IMR-90 (cell line): ENCODE results near the gene MSH5. TPM values are rescaled to one million over a fixed set of nuclear protein-coding genes. Genes with fewer than 3 reads are reported as not detected.

Source experiments
- ATAC-seq: fragments of 200-7000 bp; cut with Tn5 transposase; 2 replicates; pipeline ENCODE4 v1.9.1; 2020; ENCODE audit warnings: low read depth, mild to moderate bottlenecking, moderate library complexity
- BruUV-seq: library from RNA; stranded (reverse); fragments of 400-500 nt; replicated peaks from 2 replicates; lab custom pipeline; 2021; lab: Mats Ljungman, UMichigan
- CTCF ChIA-PET: fragments of 300-600 bp; formaldehyde crosslinking; extraction: SDS; loops from one replicate; lab custom pipeline; 2021; ENCODE audit warnings: antibody characterized with exemption; lab: Yijun Ruan, JAX
- POLR2A ChIA-PET: fragments of 300-600 bp; sonication (Branson Sonifier 250); formaldehyde crosslinking; loops from one replicate; lab custom pipeline; 2022; ENCODE audit warnings: antibody characterized with exemption; ENCODE audit not compliant: unreplicated experiment; lab: Charles Lee
- DNase-seq: peaks from one replicate; pipeline ENCODE4 v3.0.0; 2013
- H2AFZ ChIP-seq: replicated peaks from 2 replicates; pipeline ENCODE3; 2013; ENCODE audit warnings: low read length, mild to moderate bottlenecking; ENCODE audit not compliant: poor library complexity
- H2AK5ac ChIP-seq: 2 replicates; pipeline ENCODE4 v1.6.1; 2013; ENCODE audit warnings: low read depth, low read length, inconsistent platforms
- H2AK9ac ChIP-seq: replicated peaks from 2 replicates; pipeline ENCODE3; 2013; ENCODE audit warnings: mild to moderate bottlenecking, low read depth, low read length, moderate library complexity; ENCODE audit not compliant: poor library complexity
- H2BK120ac ChIP-seq: 2 replicates; pipeline ENCODE4 v1.6.1; 2013; ENCODE audit warnings: low read depth, low read length, inconsistent platforms
- H2BK15ac ChIP-seq: 3 replicates; pipeline ENCODE4 v1.6.1; 2013; ENCODE audit warnings: low read depth, low read length, inconsistent platforms
- H2BK20ac ChIP-seq: 2 replicates; pipeline ENCODE4 v1.6.1; 2013; ENCODE audit warnings: low read depth, mild to moderate bottlenecking, inconsistent platforms, low read length, moderate library complexity
- H2BK5ac ChIP-seq: 2 replicates; pipeline ENCODE4 v1.6.1; 2013; ENCODE audit warnings: mild to moderate bottlenecking, low read depth, low read length, inconsistent platforms; ENCODE audit not compliant: poor library complexity, severe bottlenecking
- H3K14ac ChIP-seq: replicated peaks from 2 replicates; pipeline ENCODE4 v1.6.1; 2013; ENCODE audit warnings: low read depth, low read length, inconsistent platforms
- H3K18ac ChIP-seq: 2 replicates; pipeline ENCODE4 v1.6.1; 2013; ENCODE audit warnings: low read depth, low read length, control low read depth
- H3K23ac ChIP-seq: 2 replicates; pipeline ENCODE4 v1.6.1; 2013; ENCODE audit warnings: low read depth, low read length, inconsistent platforms
- H3K27ac ChIP-seq: 2 replicates; pipeline ENCODE4 v1.5.1; 2013; ENCODE audit warnings: mild to moderate bottlenecking, control low read depth, low read length; ENCODE audit not compliant: insufficient read depth
- H3K27me3 ChIP-seq: 2 replicates; pipeline ENCODE4 v1.6.1; 2013; ENCODE audit warnings: low read length; ENCODE audit not compliant: control insufficient read depth, insufficient read depth
- H3K36me3 ChIP-seq: 2 replicates; pipeline ENCODE4 v1.6.1; 2013; ENCODE audit warnings: low read length, mixed read lengths; ENCODE audit not compliant: control insufficient read depth, insufficient read depth
- H3K4ac ChIP-seq: 2 replicates; pipeline ENCODE4 v1.6.1; 2013; ENCODE audit warnings: low read depth, low read length, inconsistent platforms
- H3K4me1 ChIP-seq: 2 replicates; pipeline ENCODE4 v1.6.1; 2013; ENCODE audit warnings: low read length, mixed read lengths; ENCODE audit not compliant: control insufficient read depth, insufficient read depth
- H3K4me2 ChIP-seq: 2 replicates; pipeline ENCODE4 v1.6.1; 2013; ENCODE audit warnings: low read depth, mild to moderate bottlenecking, control low read depth, low read length, moderate library complexity
- H3K4me3 ChIP-seq: 2 replicates; pipeline ENCODE4 v1.5.1; 2013; ENCODE audit warnings: low read depth, mild to moderate bottlenecking, control low read depth, low read length, moderate library complexity; ENCODE audit not compliant: insufficient read depth
- H3K56ac ChIP-seq: 2 replicates; pipeline ENCODE4 v1.6.1; 2013; ENCODE audit warnings: low read length, inconsistent platforms; ENCODE audit not compliant: insufficient read depth; ENCODE audit errors: extremely low read depth
- H3K79me1 ChIP-seq, 2 experiments: 2 replicates each; pipeline ENCODE4 v1.6.1; 2013; ENCODE audit warnings: low read length in 2 of 2, inconsistent platforms in 1 of 2, low read depth in 1 of 2
- H3K9ac ChIP-seq: 2 replicates; pipeline ENCODE4 v1.6.1; 2013; ENCODE audit warnings: low read depth, low read length, control low read depth
- H3K9me1 ChIP-seq: 2 replicates; pipeline ENCODE4 v1.6.1; 2013; ENCODE audit warnings: low read length, inconsistent platforms; ENCODE audit not compliant: insufficient read depth
- H3K9me3 ChIP-seq: 2 replicates; pipeline ENCODE4 v1.6.1; 2013; ENCODE audit warnings: low read length; ENCODE audit not compliant: control insufficient read depth, insufficient read depth
- H4K20me1 ChIP-seq: 2 replicates; pipeline ENCODE4 v1.6.1; 2013; ENCODE audit warnings: low read length, inconsistent platforms; ENCODE audit not compliant: insufficient read depth
- H4K5ac ChIP-seq: 2 replicates; pipeline ENCODE4 v1.6.1; 2013; ENCODE audit warnings: mild to moderate bottlenecking, low read depth, low read length, control low read depth
- H4K8ac ChIP-seq, 2 experiments: 2 replicates each; pipeline ENCODE4 v1.6.1; 2013; ENCODE audit warnings: low read depth in 2 of 2, low read length in 2 of 2, control low read depth in 1 of 2, inconsistent platforms in 1 of 2
- H4K91ac ChIP-seq: 2 replicates; pipeline ENCODE4 v1.6.1; 2013; ENCODE audit warnings: low read depth, low read length, inconsistent platforms; ENCODE audit not compliant: insufficient read depth
- BHLHE40 ChIP-seq: fragments of 150-350 bp; IDR thresholded peaks from 2 replicates; pipeline ENCODE4 v1.6.1; 2016; ENCODE audit warnings: mild to moderate bottlenecking, low read depth, low read length
- CEBPB ChIP-seq: IDR thresholded peaks from 2 replicates; pipeline ENCODE4 v1.6.1; 2012; ENCODE audit warnings: low read depth, low read length, improper control_type of control experiment
- CHD1 ChIP-seq: IDR thresholded peaks from 2 replicates; pipeline ENCODE4 v1.6.1; 2012; ENCODE audit warnings: low read depth, low read length, improper control_type of control experiment
- FOS ChIP-seq: fragments of 150-350 bp; IDR thresholded peaks from 2 replicates; pipeline ENCODE4 v1.6.1; 2016; ENCODE audit warnings: low read depth, low read length
- MAFK ChIP-seq: IDR thresholded peaks from 2 replicates; pipeline ENCODE4 v1.6.1; 2012; ENCODE audit warnings: low read depth, low read length, improper control_type of control experiment
- MAZ ChIP-seq: IDR thresholded peaks from 2 replicates; pipeline ENCODE4 v1.6.1; 2012; ENCODE audit warnings: low read depth, mild to moderate bottlenecking, low read length, improper control_type of control experiment, moderate library complexity, borderline replicate concordance
- MXI1 ChIP-seq: IDR thresholded peaks from 2 replicates; pipeline ENCODE4 v1.6.1; 2012; ENCODE audit warnings: low read depth, mild to moderate bottlenecking, low read length, moderate library complexity, borderline replicate concordance
- NFE2L2 ChIP-seq: fragments of 150-350 bp; IDR thresholded peaks from 2 replicates; pipeline ENCODE4 v1.6.1; 2016; ENCODE audit warnings: low read depth, mild to moderate bottlenecking, low read length
- POLR2A ChIP-seq: IDR thresholded peaks from 2 replicates; pipeline ENCODE4 v1.6.1; 2012; ENCODE audit warnings: mild to moderate bottlenecking, low read depth, low read length
- RAD21 ChIP-seq: IDR thresholded peaks from 2 replicates; pipeline ENCODE4 v1.6.1; 2012; ENCODE audit warnings: low read length, improper control_type of control experiment
- RFX5 ChIP-seq: IDR thresholded peaks from 2 replicates; pipeline ENCODE4 v1.8.0; 2012; ENCODE audit warnings: low read depth, mild to moderate bottlenecking, low read length, moderate library complexity
- SMC3 ChIP-seq: fragments of 150-350 bp; IDR thresholded peaks from 2 replicates; pipeline ENCODE4 v1.6.1; 2016; ENCODE audit warnings: low read depth, mild to moderate bottlenecking, antibody characterized with exemption, low read length, moderate library complexity
- WGBS, 2 experiments: methylation state at CpG; one replicate each; pipeline versions ENCODE4 v1.1.5 to v1.1.7; 2013; ENCODE audit warnings: missing lambda C conversion rate in 2 of 2; ENCODE audit not compliant: insufficient read length in 1 of 2; ENCODE audit errors: extremely low coverage in 2 of 2; 5-methylcytosine and 5-hydroxymethylcytosine counted together
- dilution Hi-C: fragments of 300-500 bp; cut with HindIII; formaldehyde crosslinking; loops from one replicate; pipeline ENCODE4 v1.14.3; 2018; ENCODE audit warnings: low sequenced_read_pairs; ENCODE audit not compliant: unreplicated experiment
- in situ Hi-C: fragments of 300-500 bp; cut with MboI; formaldehyde crosslinking; loops from 3 replicates; pipeline ENCODE4 v1.14.3; 2019; ENCODE audit warnings: low sequenced_read_pairs, inconsistent platforms, mixed read lengths
- intact Hi-C: fragments of 100-400 bp; cut with micrococcal nuclease; formaldehyde crosslinking; loops from 2 replicates; pipeline ENCODE4 v1.10.0; 2022
- polyA plus RNA-seq, 3 experiments: library from polyadenylated mRNA; depleted of rRNA; stranded (reverse); fragments of >200 nt; gene quantifications; 2 replicates each; pipeline ENCODE4 v1.2.3, GENCODE V29; 2012; ENCODE audit warnings: low replicate concordance in 1 of 3
- total RNA-seq: library from RNA; depleted of rRNA; stranded (reverse); fragments of >200 nt; gene quantifications from 2 replicates; pipeline ENCODE4 v1.2.3, GENCODE V29; 2012
- TF ChIP-seq, protein P1 (sequence below): fragments of 150-350 bp; IDR thresholded peaks from 2 replicates; pipeline ENCODE4 v1.6.1; 2016; ENCODE audit warnings: low read depth, mild to moderate bottlenecking, low read length, moderate library complexity, borderline replicate concordance
- TF ChIP-seq, protein P2 (sequence below): conservative IDR thresholded peaks from 2 replicates; pipeline ENCODE4 v1.5.1; 2012; ENCODE audit warnings: mild to moderate bottlenecking, low read depth, low read length, improper control_type of control experiment

MSH5 gene
- total and polyA plus RNA-seq, 2 of the 4 experiments (the other 2 are of a cell fraction): 5.6 to 15.7 TPM

DNA sequence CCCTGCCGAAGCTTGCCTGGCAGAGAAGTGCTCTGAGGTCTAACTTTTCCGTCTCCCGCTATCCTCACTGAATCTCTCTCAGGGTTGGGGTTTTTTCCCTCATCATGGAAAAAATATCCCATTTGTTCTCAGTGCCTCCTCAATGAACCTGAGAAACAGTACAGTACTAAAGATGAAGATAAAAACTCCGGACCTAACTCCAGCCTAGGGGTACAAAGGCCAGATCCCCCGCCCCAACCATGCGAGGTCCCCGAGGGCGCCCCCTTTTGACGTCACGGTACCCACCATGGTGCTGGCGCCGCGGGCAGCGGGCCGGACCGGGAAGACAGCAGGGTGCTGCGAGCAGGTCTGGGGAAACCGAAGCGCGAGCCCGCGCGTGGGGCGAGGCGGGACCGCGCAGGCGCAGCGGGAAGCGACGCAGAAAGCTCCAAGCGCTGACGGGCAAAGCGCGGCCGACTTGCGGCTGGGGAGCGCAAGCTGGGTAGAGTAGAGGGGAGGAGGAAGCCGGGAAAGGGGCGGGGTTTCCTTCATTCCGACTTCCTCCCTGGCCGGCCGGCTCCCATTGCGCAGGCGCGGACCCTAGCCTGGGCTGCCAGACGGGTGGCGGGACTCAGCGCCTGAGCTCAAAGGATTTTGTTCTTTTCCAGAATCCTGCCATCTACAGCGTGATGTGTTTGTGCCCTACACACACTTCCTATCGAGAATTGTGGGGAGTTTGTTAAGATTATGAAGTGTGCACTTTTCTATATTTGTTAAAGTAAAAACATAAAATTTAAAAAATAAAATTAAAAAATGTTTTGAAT lies 66.9 kb downstream of the MSH5 start, which contains the start of gene LSM2:
Gene LSM2 (minus strand): TSS at position 497 of the 803 bp plus-strand sequence. CDS start 209 bp downstream, at position 288.
- in situ Hi-C loops (no loop called here), intact Hi-C loops (no loop called here), dilution Hi-C loops (no loop called here)
- no peak within 1 kb of the TSS for H2BK120ac ChIP-seq
- CTCF ChIA-PET: interaction anchor here (1.1 to 2.5 kb wide), 2 partner anchors 11 to 16 kb away, joined by 3 to 10 read pairs; partner anchors contain the start of gene VARS1
- H3K4ac ChIP-seq: peak within 1 kb of the TSS; percentile 90
- POLR2A ChIA-PET: interaction anchor here (0.5 to 1.0 kb wide), 5 partner anchors 9 to 133 kb away, joined by 3 to 11 read pairs (median 5); partner anchors contain the start of genes HSPA1A, HSPA1B and HSPA1L
- peak within 1 kb of the TSS; percentile 86 for H2BK5ac ChIP-seq
- H2AFZ ChIP-seq: peak within 1 kb of the TSS; percentile 90
- H3K18ac ChIP-seq: peak within 1 kb of the TSS; percentile 20; the same call in 1 of the 2 replicates
- peak within 1 kb of the TSS; percentile 94 for H3K56ac ChIP-seq
- H3K9me3 ChIP-seq: no peaks in the 10 kb centered on the region
- no peak within 1 kb of the TSS for H2BK15ac ChIP-seq
- H4K91ac ChIP-seq: peak within 1 kb of the TSS; percentile 79
- peaks cover 15 to 29% of the 10 kb centered on the region in 2 experiments for H3K79me1 ChIP-seq
- H3K23ac ChIP-seq: peak within 1 kb of the TSS; percentile 65
- peak within 1 kb of the TSS; percentile 82 for H2AK5ac ChIP-seq
- peaks cover 3% of the 10 kb centered on the region; the same call in 1 of the 2 replicates for H3K4me1 ChIP-seq
- peak within 1 kb of the TSS; percentile 90 for H3K4me2 ChIP-seq
- H3K14ac ChIP-seq: peak within 1 kb of the TSS; percentile 68
- H2BK20ac ChIP-seq: no peak within 1 kb of the TSS
- WGBS, 2 experiments: 2% methylated on average over 10 of the region's 51 CpGs; no CpG with 5 or more reads in 1 of the 2 experiments
- H3K9ac ChIP-seq: peak within 1 kb of the TSS; percentile 90
- DNase-seq (peak; percentile 96), ATAC-seq (peak; percentile 100)
- H3K36me3 ChIP-seq: peaks cover 2% of the 10 kb centered on the region; the same call in 1 of the 2 replicates
- H3K9me1 ChIP-seq: no peaks in the 10 kb centered on the region; the same call in 1 of the 2 replicates
- H4K20me1 ChIP-seq: no peaks in the 10 kb centered on the region
- H4K8ac ChIP-seq: peak within 1 kb of the TSS; percentile 55 to 86
- H4K5ac ChIP-seq: peak within 1 kb of the TSS; percentile 43
- peak within 1 kb of the TSS; percentile 86 for H2AK9ac ChIP-seq
- H3K27me3 ChIP-seq: no peaks in the 10 kb centered on the region
- peak within 1 kb of the TSS; percentile 57 for H3K4me3 ChIP-seq
- no TSS peak for BruUV-seq
- peak within 1 kb of the TSS; percentile 46 for H3K27ac ChIP-seq
- TF ChIP-seq RAD21 (0 out of 2 replicates have a peak, but pooled peaks have one; percentile 0), MXI1 (peak; percentile 68; the same call in 1 of the 2 replicates), NFE2L2 (no peak), MAFK (no peak), FOS (no peak), RFX5 (no peak), MAZ (peak; percentile 72; the same call in 1 of the 2 replicates), CHD1 (no peak), SMC3 (0 out of 2 replicates have a peak, but pooled peaks have one; percentile 7), BHLHE40 (no peak), CEBPB (no peak), POLR2A (peak; percentile 51; the same call in 1 of the 2 replicates)
- TF ChIP-seq, protein P1, sequence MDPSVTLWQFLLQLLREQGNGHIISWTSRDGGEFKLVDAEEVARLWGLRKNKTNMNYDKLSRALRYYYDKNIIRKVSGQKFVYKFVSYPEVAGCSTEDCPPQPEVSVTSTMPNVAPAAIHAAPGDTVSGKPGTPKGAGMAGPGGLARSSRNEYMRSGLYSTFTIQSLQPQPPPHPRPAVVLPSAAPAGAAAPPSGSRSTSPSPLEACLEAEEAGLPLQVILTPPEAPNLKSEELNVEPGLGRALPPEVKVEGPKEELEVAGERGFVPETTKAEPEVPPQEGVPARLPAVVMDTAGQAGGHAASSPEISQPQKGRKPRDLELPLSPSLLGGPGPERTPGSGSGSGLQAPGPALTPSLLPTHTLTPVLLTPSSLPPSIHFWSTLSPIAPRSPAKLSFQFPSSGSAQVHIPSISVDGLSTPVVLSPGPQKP: no peak
- TF ChIP-seq, protein P2, sequence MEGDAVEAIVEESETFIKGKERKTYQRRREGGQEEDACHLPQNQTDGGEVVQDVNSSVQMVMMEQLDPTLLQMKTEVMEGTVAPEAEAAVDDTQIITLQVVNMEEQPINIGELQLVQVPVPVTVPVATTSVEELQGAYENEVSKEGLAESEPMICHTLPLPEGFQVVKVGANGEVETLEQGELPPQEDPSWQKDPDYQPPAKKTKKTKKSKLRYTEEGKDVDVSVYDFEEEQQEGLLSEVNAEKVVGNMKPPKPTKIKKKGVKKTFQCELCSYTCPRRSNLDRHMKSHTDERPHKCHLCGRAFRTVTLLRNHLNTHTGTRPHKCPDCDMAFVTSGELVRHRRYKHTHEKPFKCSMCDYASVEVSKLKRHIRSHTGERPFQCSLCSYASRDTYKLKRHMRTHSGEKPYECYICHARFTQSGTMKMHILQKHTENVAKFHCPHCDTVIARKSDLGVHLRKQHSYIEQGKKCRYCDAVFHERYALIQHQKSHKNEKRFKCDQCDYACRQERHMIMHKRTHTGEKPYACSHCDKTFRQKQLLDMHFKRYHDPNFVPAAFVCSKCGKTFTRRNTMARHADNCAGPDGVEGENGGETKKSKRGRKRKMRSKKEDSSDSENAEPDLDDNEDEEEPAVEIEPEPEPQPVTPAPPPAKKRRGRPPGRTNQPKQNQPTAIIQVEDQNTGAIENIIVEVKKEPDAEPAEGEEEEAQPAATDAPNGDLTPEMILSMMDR: peak; percentile 28; the same call in 1 of the 2 replicates
